ENCODE data around the gene FBXO38. TPM values are rescaled to one million over a fixed set of nuclear protein-coding genes. Genes with fewer than 3 reads are reported as not detected.

Gene FBXO38
- total and polyA plus RNA-seq, 9 of the 15 experiments (the other 6 are each of a cell fraction or from before 2014, with no cell fraction given) = 7.4 to 39.4 (median 29.3) TPM

DNA sequence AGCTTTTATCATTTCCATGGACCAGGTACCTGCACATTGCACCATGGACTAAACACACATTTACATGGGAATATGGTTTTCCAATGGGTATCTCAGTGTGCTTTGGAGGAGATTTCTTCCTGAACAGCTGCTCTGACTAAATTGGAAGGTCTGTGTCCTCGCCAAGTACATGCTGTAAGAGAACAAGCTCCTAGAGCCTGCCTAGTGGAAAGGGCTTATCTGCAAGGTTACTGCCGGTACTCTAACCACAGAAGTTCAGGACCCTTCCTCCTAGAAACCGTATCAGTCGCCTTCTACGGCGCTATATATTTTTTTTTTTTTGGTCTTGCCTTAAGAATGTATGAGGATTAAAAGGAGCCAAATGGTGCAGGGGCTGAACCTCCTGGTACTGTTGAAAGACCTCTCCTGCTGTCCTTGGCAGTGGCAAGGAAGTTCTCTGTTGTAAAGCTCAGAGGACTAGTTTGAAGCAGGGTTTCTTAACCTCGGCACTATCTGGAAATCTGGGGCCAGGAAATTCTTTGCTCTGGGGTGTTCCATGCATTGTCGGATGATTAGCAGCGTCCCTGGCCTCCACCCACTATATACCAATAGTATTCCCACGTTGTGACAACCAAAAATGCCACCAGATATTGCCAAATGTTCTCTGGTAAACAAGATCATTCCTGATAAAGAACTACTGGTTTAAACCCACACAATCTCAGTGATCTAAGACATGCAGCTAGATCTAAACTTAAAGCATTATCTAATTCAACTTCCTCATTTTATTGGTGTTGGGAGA is 107.4 kb downstream of the FBXO38 start (continued):
- TF ChIP-seq, protein P1, sequence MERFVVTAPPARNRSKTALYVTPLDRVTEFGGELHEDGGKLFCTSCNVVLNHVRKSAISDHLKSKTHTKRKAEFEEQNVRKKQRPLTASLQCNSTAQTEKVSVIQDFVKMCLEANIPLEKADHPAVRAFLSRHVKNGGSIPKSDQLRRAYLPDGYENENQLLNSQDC (CRISPR knock-in tag; IDR thresholded peaks at IDR 0.05) = no peak
- TF ChIP-seq CBFA2T3 (IDR thresholded peaks at IDR 0.05) (peak; percentile 65), DPF2 (IDR thresholded peaks at IDR 0.05) (no peak), TAL1 (IDR thresholded peaks at IDR 0.05) (peak; percentile 27), ZFP30 (CRISPR knock-in tag; IDR thresholded peaks at IDR 0.05; ENCODE audit: borderline replicate concordance) (no peak), FUS (optimal IDR thresholded peaks at IDR 0.05; ENCODE audit: low read depth, low read length) (no peak), MYC (IDR thresholded peaks at IDR 0.05; ENCODE audit: low read depth, low read length) (no peak), MYC (CRISPR knock-in tag; IDR thresholded peaks at IDR 0.05; ENCODE audit: borderline replicate concordance, low read depth) (no peak), RUNX1 (IDR thresholded peaks at IDR 0.05; ENCODE audit: low read depth) (no peak), HNRNPH1 (optimal IDR thresholded peaks at IDR 0.05; ENCODE audit: low read depth, low read length) (no peak), SPI1 (IDR thresholded peaks at IDR 0.05; ENCODE audit: borderline replicate concordance, low read depth, low read length) (no peak), MTF1 (CRISPR knock-in tag; IDR thresholded peaks at IDR 0.05; ENCODE audit: borderline replicate concordance) (no peak), GABPB1 (CRISPR knock-in tag; IDR thresholded peaks at IDR 0.05) (no peak), PRPF4 (IDR thresholded peaks at IDR 0.05; ENCODE audit: insufficient read depth, low read depth, low read length, poor library complexity, severe bottlenecking) (no peak), YBX1 (IDR thresholded peaks at IDR 0.05) (no peak), DIDO1 (tag; IDR thresholded peaks at IDR 0.05; ENCODE audit: low read depth) (no peak), BCOR (IDR thresholded peaks at IDR 0.05) (no peak), TCF3 (CRISPR knock-in tag; IDR thresholded peaks at IDR 0.05) (peak; percentile 67), SMAD2 (IDR thresholded peaks at IDR 0.05; ENCODE audit: low read depth, low read length) (no peak)
- TF ChIP-seq, protein P2, sequence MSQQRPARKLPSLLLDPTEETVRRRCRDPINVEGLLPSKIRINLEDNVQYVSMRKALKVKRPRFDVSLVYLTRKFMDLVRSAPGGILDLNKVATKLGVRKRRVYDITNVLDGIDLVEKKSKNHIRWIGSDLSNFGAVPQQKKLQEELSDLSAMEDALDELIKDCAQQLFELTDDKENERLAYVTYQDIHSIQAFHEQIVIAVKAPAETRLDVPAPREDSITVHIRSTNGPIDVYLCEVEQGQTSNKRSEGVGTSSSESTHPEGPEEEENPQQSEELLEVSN (IDR thresholded peaks at IDR 0.05; ENCODE audit: borderline replicate concordance in 1 of 2, extremely low read depth in 1 of 2, insufficient read depth in 1 of 2, insufficient read length in 1 of 2, low read depth in 1 of 2, low read length in 1 of 2, poor library complexity in 1 of 2, severe bottlenecking in 1 of 2) = no peak

All from K562 (cell line).